Activated CD4-positive, alpha-beta T cell treated with anti-CD3 and anti-CD28 coated beads for 36 hours (primary cell): Measurements from ENCODE around the gene CHST11. TPM values are rescaled to one million over a fixed set of nuclear protein-coding genes. Genes with fewer than 3 reads are reported as not detected.
A peak's percentile ranks its signal among the peaks of the same experiment; 100 is the strongest.
"Not testable (repeated sequence)": the region's sequence is repeated elsewhere in the genome, so short reads cannot be mapped to it uniquely, and the experiment has no call there.

ENCODE experiments used
- ATAC-seq: fragments of 200-7000 bp; cut with Tn5 transposase; one replicate; pipeline ENCODE4 v1.10.0; 2021; ENCODE audit warnings: mild to moderate bottlenecking, moderate library complexity
- CTCF ChIA-PET: fragments of 350-600 bp; sonication (Branson Sonifier 250); formaldehyde crosslinking; loops from one replicate; lab custom pipeline; 2021; ENCODE audit warnings: antibody characterized with exemption; lab: Charles Lee
- POLR2A ChIA-PET: fragments of 350-600 bp; sonication (Branson Sonifier 250); formaldehyde crosslinking; loops from one replicate; lab custom pipeline; 2021; ENCODE audit warnings: antibody characterized with exemption, inconsistent platforms; lab: Charles Lee
- DNase-seq: peaks from one replicate; pipeline ENCODE4 v3.0.0-alpha.2; 2020
- H3K27ac Mint-ChIP-seq: one replicate; pipeline ENCODE4 v1.8.0; 2021; ENCODE audit warnings: mixed read lengths
- H3K27me3 Mint-ChIP-seq: one replicate; pipeline ENCODE4 v1.8.0; 2021; ENCODE audit warnings: mixed read lengths
- H3K36me3 Mint-ChIP-seq: one replicate; pipeline ENCODE4 v1.8.0; 2021; ENCODE audit warnings: low read depth, mixed read lengths
- H3K4me1 Mint-ChIP-seq: one replicate; pipeline ENCODE4 v1.8.0; 2021; ENCODE audit warnings: mixed read lengths
- H3K4me3 Mint-ChIP-seq: one replicate; pipeline ENCODE4 v1.8.0; 2021; ENCODE audit warnings: mild to moderate bottlenecking, moderate library complexity, mixed read lengths
- H3K9me3 Mint-ChIP-seq: one replicate; pipeline ENCODE4 v1.8.0; 2021; ENCODE audit warnings: low read depth, mixed read lengths
- intact Hi-C, 2 experiments: fragments of 100-400 bp; cut with DNase I in 1 of 2; cut with micrococcal nuclease in 1 of 2; formaldehyde crosslinking; loops; one replicate each; pipeline versions ENCODE4 v1.14.2 to v1.15.1; 2022 to 2024; cut with DNase I, micrococcal nuclease
- total RNA-seq, 2 experiments: library from RNA; stranded (reverse); gene quantifications; one replicate each; pipeline ENCODE4 v1.2.3, GENCODE V29; 2021

CHST11 gene
- total RNA-seq, 2 experiments from 2014 or later, result 33.3 to 33.6 TPM

DNA sequence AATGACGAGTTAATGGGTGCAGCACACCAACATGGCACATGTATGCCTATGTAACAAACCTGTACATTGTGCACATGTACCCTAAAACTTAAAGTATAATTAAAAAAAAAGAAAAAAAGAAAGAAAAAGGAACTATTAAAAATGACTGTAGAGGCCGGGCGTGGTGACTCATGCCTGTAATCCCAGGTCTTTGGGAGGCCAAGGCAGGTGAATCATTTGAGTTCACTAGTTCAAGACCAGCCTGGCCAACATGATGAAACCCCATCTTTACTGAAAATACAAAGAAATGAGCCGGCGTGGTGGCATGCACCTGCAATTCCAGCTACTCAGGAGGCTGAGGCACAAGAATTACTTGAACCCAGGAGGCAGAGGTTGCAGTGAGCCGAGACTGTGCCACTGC lies 118.0 kb downstream of the CHST11 start:
- H3K4me3 Mint-ChIP-seq, CTCF ChIA-PET, H3K27ac Mint-ChIP-seq, POLR2A ChIA-PET, ATAC-seq, H3K9me3 Mint-ChIP-seq, H3K27me3 Mint-ChIP-seq, intact Hi-C loops: not testable (repeated sequence)
- peaks cover 10% of the 10 kb centered on the region for H3K36me3 Mint-ChIP-seq
- H3K4me1 Mint-ChIP-seq, result peaks cover 49% of the 10 kb centered on the region
- peak; percentile 50 for DNase-seq

DNA sequence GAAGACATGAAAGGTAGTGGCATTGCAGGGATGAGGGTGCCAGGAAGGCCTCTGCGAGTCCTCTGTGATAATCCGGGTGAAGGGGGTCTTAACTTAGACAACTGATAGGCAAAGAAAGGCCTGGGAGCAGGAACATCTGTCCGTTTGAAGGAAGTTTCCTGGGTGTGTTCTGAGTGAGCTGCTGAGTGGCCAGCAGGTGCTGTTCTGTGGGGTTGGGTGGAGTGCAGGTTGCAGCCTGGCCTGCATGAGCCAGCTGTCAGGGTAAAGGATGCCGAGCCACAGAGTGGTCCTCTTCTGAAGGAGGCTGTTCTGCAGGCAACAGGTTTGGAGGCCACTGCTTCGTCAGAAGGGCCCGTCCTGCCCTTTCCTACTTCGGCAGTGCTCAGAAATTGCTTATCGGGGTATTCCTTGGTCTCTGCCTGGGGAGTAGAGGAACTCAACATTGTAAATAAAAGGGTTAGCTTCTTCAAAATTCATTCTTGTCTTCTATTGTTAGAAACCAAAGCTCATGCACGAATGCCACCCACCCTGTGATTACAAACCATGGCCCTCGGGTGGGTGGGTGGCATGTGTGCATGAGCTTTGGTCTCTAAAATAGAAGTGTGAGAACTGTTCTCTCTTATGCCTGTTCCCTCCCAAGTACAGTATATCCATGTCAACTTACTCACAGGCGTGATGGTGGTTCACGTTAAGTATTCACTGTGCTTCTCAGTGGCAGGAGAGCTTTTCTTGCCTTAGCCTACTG lies 118.9 kb downstream of the CHST11 start:
- ChIA-PET CTCF (no interaction called here), POLR2A (no interaction called here)
- ATAC-seq (no peak), DNase-seq (no peak)
- Mint-ChIP-seq H3K4me1 (peaks cover 50% of the 10 kb centered on the region), H3K36me3 (peaks cover 10% of the 10 kb centered on the region), H3K27me3 (no peaks in the 10 kb centered on the region), H3K9me3 (no peaks in the 10 kb centered on the region), H3K27ac (no peak overlapping the region), H3K4me3 (no peak overlapping the region)
- intact Hi-C loops, result no loop called here

DNA sequence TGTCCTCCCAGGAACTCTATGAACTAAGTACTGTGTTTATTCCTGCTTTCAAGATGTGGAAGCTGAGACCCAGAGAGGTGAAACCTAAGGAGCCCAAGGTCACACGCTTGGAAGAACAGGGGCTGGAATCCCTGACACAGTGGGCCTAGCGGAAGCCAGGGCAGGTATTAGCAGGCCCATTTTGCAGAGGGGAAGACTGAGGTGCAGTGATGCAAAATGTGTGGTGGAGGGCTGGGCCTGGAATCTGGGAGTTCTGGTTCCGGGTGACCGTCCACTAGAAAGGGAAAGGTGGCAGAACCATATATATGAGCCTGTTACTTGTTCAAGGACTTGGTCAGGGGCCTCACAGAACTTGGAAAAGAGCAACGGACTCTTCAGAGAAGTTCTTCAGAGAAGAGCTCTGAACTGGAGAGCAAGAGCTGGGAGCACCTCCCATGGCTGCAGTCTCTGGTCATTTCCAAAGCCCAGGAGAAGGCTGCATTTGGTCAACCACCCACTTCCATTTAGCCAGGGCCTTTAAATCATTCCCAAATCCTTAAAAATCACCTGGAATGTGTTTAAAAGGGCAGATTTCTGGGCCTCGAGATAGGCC lies 119.5 kb downstream of the CHST11 start:
- no peak overlapping the region for H3K27ac Mint-ChIP-seq
- H3K9me3 Mint-ChIP-seq, result no peaks in the 10 kb centered on the region
- ChIA-PET CTCF (no interaction called here), POLR2A (interaction anchor here (0.6 kb wide), 1 partner anchor 104 kb away, joined by 5 read pairs; no protein-coding TSS in a partner anchor)
- H3K36me3 Mint-ChIP-seq, result peaks cover 10% of the 10 kb centered on the region
- no peaks in the 10 kb centered on the region for H3K27me3 Mint-ChIP-seq
- H3K4me3 Mint-ChIP-seq, result no peak overlapping the region
- intact Hi-C loops, result no loop called here
- peaks cover 56% of the 10 kb centered on the region for H3K4me1 Mint-ChIP-seq
- ATAC-seq, result no peak
- DNase-seq, result no peak

DNA sequence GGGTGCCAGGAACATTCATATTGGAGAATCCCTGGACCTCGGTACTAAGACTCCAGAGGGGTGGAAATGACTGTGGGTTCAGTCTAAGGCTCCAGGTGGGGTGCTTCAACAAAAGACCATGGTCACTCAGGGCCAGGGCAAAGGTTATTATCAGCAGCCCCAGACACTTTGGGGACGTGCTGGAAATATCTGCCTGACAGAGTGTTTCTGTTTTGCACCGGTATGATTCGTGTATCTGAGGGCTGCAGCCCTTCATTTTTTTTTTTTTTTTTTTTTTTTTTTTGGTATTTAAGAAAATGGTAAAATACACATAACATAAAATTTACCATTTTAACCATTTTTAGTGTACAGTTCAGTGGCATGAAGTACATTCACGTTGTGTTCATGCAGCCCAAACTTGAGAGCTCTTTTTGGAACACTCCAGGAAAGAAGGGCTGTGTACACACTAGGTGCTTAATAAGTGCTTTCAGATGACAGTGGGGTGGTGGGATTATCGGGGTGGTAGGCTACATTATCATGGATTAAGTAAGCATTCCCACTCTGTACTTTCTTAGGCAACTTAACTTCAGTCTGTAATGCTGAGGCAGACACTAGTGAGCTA lies 120.3 kb downstream of the CHST11 start:
- peaks cover 63% of the 10 kb centered on the region for H3K4me1 Mint-ChIP-seq
- DNase-seq (no peak), ATAC-seq (no peak)
- ChIA-PET CTCF (no interaction called here), POLR2A (interaction anchor here (0.6 kb wide), 1 partner anchor 105 kb away, joined by 5 read pairs; no protein-coding TSS in a partner anchor)
- H3K36me3 Mint-ChIP-seq, result peaks cover 10% of the 10 kb centered on the region
- H3K9me3 Mint-ChIP-seq, result no peaks in the 10 kb centered on the region
- intact Hi-C loops, result no loop called here
- no peak overlapping the region for H3K27ac Mint-ChIP-seq
- H3K4me3 Mint-ChIP-seq, result no peak overlapping the region
- no peaks in the 10 kb centered on the region for H3K27me3 Mint-ChIP-seq

DNA sequence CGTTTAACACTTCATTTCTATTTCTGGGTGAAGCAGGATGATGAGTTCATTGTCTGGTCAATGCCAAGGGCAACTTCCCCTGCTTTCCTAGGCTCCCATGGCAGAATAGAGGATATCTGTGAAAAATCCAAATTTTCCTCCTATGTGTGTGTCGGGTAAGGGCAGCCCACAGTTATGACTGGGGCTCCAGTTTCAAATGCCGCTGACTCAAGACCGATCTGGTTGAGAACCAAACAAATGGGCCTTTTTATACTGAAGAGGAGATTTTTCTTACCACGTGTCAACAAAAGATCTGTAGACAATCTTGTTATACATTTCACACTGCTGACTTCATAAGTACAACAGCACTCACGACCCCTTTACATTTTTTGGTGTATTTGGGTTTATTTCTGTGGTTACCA lies 120.8 kb downstream of the CHST11 start:
- Mint-ChIP-seq H3K9me3 (no peaks in the 10 kb centered on the region), H3K27me3 (no peaks in the 10 kb centered on the region), H3K27ac (no peak overlapping the region), H3K4me3 (no peak overlapping the region), H3K36me3 (peaks cover 7% of the 10 kb centered on the region), H3K4me1 (peaks cover 68% of the 10 kb centered on the region)
- peak; percentile 35 for DNase-seq
- ChIA-PET CTCF (no interaction called here), POLR2A (no interaction called here)
- intact Hi-C loops, result no loop called here
- ATAC-seq, result peak; percentile 27

GRCh38 chr12:104578453-104578852 lies 121.7 kb downstream of the CHST11 start:
- CTCF ChIA-PET, result interaction anchor here (0.6 to 2.1 kb wide), 2 partner anchors 9 to 22 kb away, joined by 3 to 9 read pairs; no protein-coding TSS in a partner anchor
- peaks cover 5% of the 10 kb centered on the region for H3K36me3 Mint-ChIP-seq

GRCh38 chr12:104579718-104580495 lies 123.2 kb downstream of the CHST11 start:
- H3K4me3 Mint-ChIP-seq, result no peak overlapping the region
- H3K27me3 Mint-ChIP-seq, result no peaks in the 10 kb centered on the region
- H3K27ac Mint-ChIP-seq, result no peak overlapping the region
- ATAC-seq (no peak), DNase-seq (no peak)
- no peaks in the 10 kb centered on the region for H3K9me3 Mint-ChIP-seq
- ChIA-PET CTCF (interaction anchor here (0.6 to 2.1 kb wide), 7 partner anchors 11 to 210 kb away, joined by 3 to 9 read pairs (median 3); no protein-coding TSS in a partner anchor), POLR2A (no interaction called here)
- H3K4me1 Mint-ChIP-seq, result peaks cover 85% of the 10 kb centered on the region
- intact Hi-C loops, result loop anchor here (2.0 kb wide), 4 partner anchors 79 to 123 kb away; partner anchors contain the start of gene CHST11 (in 1 of the 2)
- H3K36me3 Mint-ChIP-seq, result peaks cover 5% of the 10 kb centered on the region

More at GRCh38 chr12:104578453-104578852, 121.7 kb downstream of the CHST11 start:
- H3K4me3 Mint-ChIP-seq, result no peak overlapping the region
- peak; percentile 63 for DNase-seq
- no peaks in the 10 kb centered on the region for H3K9me3 Mint-ChIP-seq
- POLR2A ChIA-PET, result interaction anchor here (0.6 kb wide), 1 partner anchor 84 kb away, joined by 4 read pairs; no protein-coding TSS in a partner anchor
- peaks cover 75% of the 10 kb centered on the region for H3K4me1 Mint-ChIP-seq
- intact Hi-C loops, result loop anchor here (1.0 to 2.0 kb wide), 4 partner anchors 78 to 116 kb away; no protein-coding TSS in a partner anchor
- H3K27me3 Mint-ChIP-seq, result no peaks in the 10 kb centered on the region
- H3K27ac Mint-ChIP-seq, result peak overlapping the region; percentile 8
- ATAC-seq, result peak; percentile 65

- Mint-ChIP-seq H3K4me1 (peaks cover 84% of the 10 kb centered on the region), H3K4me3 (no peak overlapping the region), H3K27ac (no peak overlapping the region), H3K36me3 (peaks cover 7% of the 10 kb centered on the region), H3K27me3 (no peaks in the 10 kb centered on the region), H3K9me3 (no peaks in the 10 kb centered on the region)
- POLR2A ChIA-PET, result interaction anchor here (0.5 kb wide), 1 partner anchor 27 kb away, joined by 4 read pairs; no protein-coding TSS in a partner anchor
- intact Hi-C loops, result loop anchor here in 1 of 2 experiments (2.0 kb wide), 1 partner anchor 124 kb away; the partner anchor contains the start of gene CHST11
- ATAC-seq (no peak), DNase-seq (no peak)
- CTCF ChIA-PET, result no interaction called here
Measured at GRCh38 chr12:104581005-104581570, 124.3 kb downstream of the CHST11 start.

DNA sequence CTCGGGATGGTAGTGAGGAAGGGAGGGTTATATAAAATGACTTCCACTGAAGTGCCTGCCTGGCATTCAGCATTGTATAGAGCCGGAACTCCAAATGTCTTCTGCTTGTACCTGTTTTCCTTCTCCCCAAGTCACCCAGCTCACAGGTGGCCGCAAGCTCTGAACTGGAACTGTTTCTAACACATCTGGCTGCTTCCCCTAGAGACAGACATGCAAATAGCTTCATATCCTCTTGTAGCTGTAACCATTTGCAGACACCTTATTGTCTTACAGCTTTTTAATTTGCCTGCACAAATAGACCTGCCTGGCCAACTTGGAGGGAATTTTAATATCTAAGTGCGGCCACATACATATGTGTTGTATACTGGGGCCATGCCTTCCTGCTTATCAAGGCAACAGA lies 126.0 kb downstream of the CHST11 start:
- Mint-ChIP-seq H3K4me3 (no peak overlapping the region), H3K27ac (no peak overlapping the region), H3K27me3 (no peaks in the 10 kb centered on the region), H3K36me3 (peaks cover 5% of the 10 kb centered on the region), H3K4me1 (peaks cover 71% of the 10 kb centered on the region), H3K9me3 (no peaks in the 10 kb centered on the region)
- ATAC-seq (no peak), DNase-seq (no peak)
- ChIA-PET CTCF (interaction anchor here (0.9 kb wide), 1 partner anchor 66 kb away, joined by 4 read pairs; no protein-coding TSS in a partner anchor), POLR2A (no interaction called here)
- intact Hi-C loops, result no loop called here

DNA sequence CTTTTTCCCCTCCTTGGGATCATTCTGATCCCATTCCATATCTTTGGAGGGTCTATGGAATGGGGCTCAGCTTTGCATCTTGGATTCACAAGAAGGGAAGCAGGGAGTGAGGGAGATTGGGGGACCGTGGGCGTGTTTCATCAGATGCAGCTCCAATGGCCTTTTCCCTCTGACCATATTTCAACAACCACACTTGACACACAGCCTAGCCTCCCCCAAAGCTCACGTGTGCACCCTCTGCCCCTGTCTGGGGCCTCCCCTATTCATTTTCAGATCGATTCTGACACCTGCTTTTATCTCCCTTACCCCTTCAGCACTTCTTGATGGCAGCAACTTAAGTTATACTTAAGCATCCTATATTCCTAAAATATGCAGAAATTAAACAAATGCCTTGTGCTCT lies 126.6 kb downstream of the CHST11 start:
- Mint-ChIP-seq H3K4me3 (no peak overlapping the region), H3K4me1 (peaks cover 68% of the 10 kb centered on the region), H3K27ac (no peak overlapping the region), H3K9me3 (no peaks in the 10 kb centered on the region), H3K27me3 (no peaks in the 10 kb centered on the region), H3K36me3 (peaks cover 2% of the 10 kb centered on the region)
- ChIA-PET CTCF (no interaction called here), POLR2A (no interaction called here)
- DNase-seq (no peak), ATAC-seq (peak; percentile 67)
- intact Hi-C loops, result no loop called here
